ENCODE results near the gene INPP5A. TPM values are rescaled to one million over a fixed set of nuclear protein-coding genes. Genes with fewer than 3 reads are reported as not detected.

INPP5A gene
- total and polyA plus RNA-seq, 9 of the 15 experiments (the other 6 are each of a cell fraction or from before 2014, with no cell fraction given) = 0.66 to 11.6 (median 7.7) TPM

- FAIRE-seq (no peak), DNase-seq (ENCODE audit: extremely low read depth in 1 of 4, low spot score in 3 of 4) (no peak), ATAC-seq (no peak)
- H4K20me1 ChIP-seq (replicated peaks; ENCODE audit: control insufficient read depth, insufficient read depth, low read length) = 0 out of 2 replicates have a peak, but pooled peaks cover 8% of the 10 kb centered on the region
- H3K9me1 ChIP-seq (ENCODE audit: control insufficient read depth, insufficient read depth, low read length) = peaks cover 3% of the 10 kb centered on the region
- under 1% methylated on average over 17 of the region's 21 CpGs for WGBS (ENCODE audit: insufficient coverage, low coverage, missing lambda C conversion rate)
- no TSS peak for BruUV-seq (replicated peaks)
- in situ Hi-C loops (cut with MboI) = no loop called here
- no peak overlapping the region for H3K27ac ChIP-seq (ENCODE audit: extremely low read depth, low read depth, low read length)
- ChIA-PET POLR2A (no interaction called here), CTCF (ENCODE audit: low intra/inter-chr PET ratio) (no interaction called here)
- H2AFZ ChIP-seq (ENCODE audit: low read depth, low read length) = no peak overlapping the region
- no peaks in the 10 kb centered on the region for H3K36me3 ChIP-seq (ENCODE audit: control insufficient read depth, insufficient read depth, low read length)
- intact Hi-C loops (cut with micrococcal nuclease) = no loop called here
- H3K9me3 ChIP-seq (replicated peaks; ENCODE audit: control insufficient read depth, insufficient read depth, low read depth, low read length) = no peaks in the 10 kb centered on the region
- H3K27me3 ChIP-seq (ENCODE audit: control insufficient read depth in 2 of 2, insufficient read depth in 2 of 2, low read length in 2 of 2) = peaks cover 20 to 64% of the 10 kb centered on the region in 2 experiments; a peak in 4 of 5 replicates
- H3K4me1 ChIP-seq (replicated peaks in 1 of 2; ENCODE audit: control insufficient read depth in 2 of 2, insufficient read depth in 2 of 2, low read length in 2 of 2) = no peaks in the 10 kb centered on the region
- H3K79me2 ChIP-seq (ENCODE audit: control insufficient read depth, insufficient read depth, low read length) = no peaks in the 10 kb centered on the region
- H3K4me2 ChIP-seq (ENCODE audit: insufficient read depth, low read length) = no peak overlapping the region
- H3K9ac ChIP-seq (ENCODE audit: insufficient read depth in 1 of 2, low read depth in 2 of 2, low read length in 2 of 2) = no peak overlapping the region
- TF ChIP-seq SIN3B (IDR thresholded peaks at IDR 0.05; ENCODE audit: low read depth) (no peak), POLR2AphosphoS2 (IDR thresholded peaks at IDR 0.05; ENCODE audit: low read length) (no peak), MCM7 (IDR thresholded peaks at IDR 0.05) (no peak), MEF2D (tag; conservative IDR thresholded peaks at IDR 0.05; ENCODE audit: low read depth) (no peak), ZNF318 (IDR thresholded peaks at IDR 0.05; ENCODE audit: borderline replicate concordance in 1 of 2, low read depth in 1 of 2) (no peak), CHD2 (IDR thresholded peaks at IDR 0.05; ENCODE audit: low read depth, low read length) (no peak)
- H3K4me3 ChIP-seq = no peak overlapping the region
These were observed 10.1 kb upstream of the INPP5A start for GRCh38 chr10:132527339-132528063.

All from K562 (cell line).